HepG2 (cell line): ENCODE data around the gene XRCC1. TPM values are rescaled to one million over a fixed set of nuclear protein-coding genes. Genes with fewer than 3 reads are reported as not detected.

Source experiments
- ETS1 ChIP-seq: sonication (generic); formaldehyde crosslinking; IDR thresholded peaks from 2 replicates; pipeline ENCODE4 v1.4.0; 2020; ENCODE audit warnings: missing genetic modification reagents
- HDAC2 ChIP-seq: sonication (generic); formaldehyde crosslinking; IDR thresholded peaks from 2 replicates; pipeline ENCODE4 v1.4.0; 2020; ENCODE audit warnings: missing genetic modification reagents
- HNRNPK ChIP-seq: fragments of 200-400 bp; formaldehyde crosslinking; IDR thresholded peaks from 2 replicates; pipeline ENCODE4 v1.6.1; 2018; ENCODE audit warnings: low read length, low read depth, moderate library complexity, mild to moderate bottlenecking; ENCODE audit not compliant: poor library complexity, severe bottlenecking
- HOXA7 ChIP-seq: sonication (generic); formaldehyde crosslinking; IDR thresholded peaks from 2 replicates; pipeline ENCODE4 v1.8.1; 2022; ENCODE audit warnings: mild to moderate bottlenecking, missing genetic modification reagents, moderate library complexity
- KDM2A ChIP-seq: sonication (generic); formaldehyde crosslinking; IDR thresholded peaks from 2 replicates; pipeline ENCODE4 v1.4.0; 2020; ENCODE audit warnings: low read depth, missing genetic modification reagents, borderline replicate concordance
- PTBP1 ChIP-seq: fragments of 200-400 bp; formaldehyde crosslinking; IDR thresholded peaks from 2 replicates; pipeline ENCODE4 v1.6.1; 2018; ENCODE audit warnings: low read length, low read depth; ENCODE audit not compliant: poor library complexity, severe bottlenecking
- SNAPC2 ChIP-seq: sonication (generic); formaldehyde crosslinking; IDR thresholded peaks from 2 replicates; pipeline ENCODE4 v1.8.1; 2022; ENCODE audit warnings: mild to moderate bottlenecking, missing genetic modification reagents
- ZBTB38 ChIP-seq: sonication (generic); formaldehyde crosslinking; IDR thresholded peaks from 2 replicates; pipeline ENCODE4 v1.5.1; 2020; ENCODE audit warnings: mild to moderate bottlenecking, missing genetic modification reagents
- ZNF263 ChIP-seq: sonication (generic); formaldehyde crosslinking; IDR thresholded peaks from 2 replicates; pipeline ENCODE4 v1.4.0; 2020; ENCODE audit warnings: missing genetic modification reagents
- ZNF547 ChIP-seq: sonication (generic); formaldehyde crosslinking; IDR thresholded peaks from 2 replicates; pipeline ENCODE4 v1.5.1; 2020; ENCODE audit warnings: mild to moderate bottlenecking, missing genetic modification reagents
- ZNF619 ChIP-seq: sonication (generic); formaldehyde crosslinking; IDR thresholded peaks from 2 replicates; pipeline ENCODE4 v1.4.0; 2020; ENCODE audit warnings: mild to moderate bottlenecking, missing genetic modification reagents
- ZNF841 ChIP-seq: sonication (generic); formaldehyde crosslinking; IDR thresholded peaks from 2 replicates; pipeline ENCODE4 v1.8.1; 2023; ENCODE audit warnings: missing genetic modification reagents, borderline replicate concordance
- ZNF878 ChIP-seq: sonication (generic); formaldehyde crosslinking; IDR thresholded peaks from 2 replicates; pipeline ENCODE4 v1.8.1; 2023; ENCODE audit warnings: mild to moderate bottlenecking, missing genetic modification reagents, moderate library complexity
- ZSCAN31 ChIP-seq: sonication (generic); formaldehyde crosslinking; IDR thresholded peaks from 2 replicates; pipeline ENCODE4 v1.5.0; 2020; ENCODE audit warnings: low read depth, mild to moderate bottlenecking, missing genetic modification reagents
- polyA plus RNA-seq, 8 experiments: library from polyadenylated mRNA; depleted of rRNA in 3 of 8; stranded (reverse) in 7 of 8; unstranded in 1 of 8; fragments of >200 nt; fragmentation: Illumina TruSeq in 4 of 8; extraction: Trizol in 4 of 8; gene quantifications; 2 replicates each; pipeline versions ENCODE4 v1.2.1 to v1.2.3, GENCODE V29; 2011 to 2016; ENCODE audit warnings: low read depth in 4 of 8, missing spikeins in 1 of 8, mixed read lengths in 1 of 8; ENCODE audit not compliant: insufficient read depth in 1 of 8
- total RNA-seq, 5 experiments: library from RNA; depleted of rRNA; stranded (reverse); fragments of >200 nt; fragmentation: Illumina TruSeq; extraction: Trizol; gene quantifications; 2 replicates each; pipeline ENCODE4 v1.2.3, GENCODE V29; 2016; ENCODE audit warnings: low read depth in 1 of 5
- TF ChIP-seq, protein P1 (sequence below): sonication (generic); formaldehyde crosslinking; IDR thresholded peaks from 2 replicates; pipeline ENCODE4 v1.8.0; 2022; ENCODE audit warnings: missing genetic modification reagents, mild to moderate bottlenecking, borderline replicate concordance
- TF ChIP-seq, protein P2 (sequence below): sonication (generic); formaldehyde crosslinking; IDR thresholded peaks from 2 replicates; pipeline ENCODE4 v1.4.0; 2020; ENCODE audit warnings: missing genetic modification reagents
- TF ChIP-seq, protein P3 (sequence below), 2 experiments: fragments of 450-650 bp in 1 of 2; sonication (generic) in 1 of 2; formaldehyde crosslinking in 1 of 2; IDR thresholded peaks; 2 replicates each; pipeline versions ENCODE4 v1.6.1 to v1.8.0; 2016 to 2022; ENCODE audit warnings: antibody characterized with exemption in 1 of 2, mild to moderate bottlenecking in 1 of 2, missing genetic modification reagents in 1 of 2

Gene XRCC1
- total and polyA plus RNA-seq, 2 of the 13 experiments (the other 11 are each of a cell fraction or from before 2014, with no cell fraction given), result 24.7 to 26.3 TPM

DNA sequence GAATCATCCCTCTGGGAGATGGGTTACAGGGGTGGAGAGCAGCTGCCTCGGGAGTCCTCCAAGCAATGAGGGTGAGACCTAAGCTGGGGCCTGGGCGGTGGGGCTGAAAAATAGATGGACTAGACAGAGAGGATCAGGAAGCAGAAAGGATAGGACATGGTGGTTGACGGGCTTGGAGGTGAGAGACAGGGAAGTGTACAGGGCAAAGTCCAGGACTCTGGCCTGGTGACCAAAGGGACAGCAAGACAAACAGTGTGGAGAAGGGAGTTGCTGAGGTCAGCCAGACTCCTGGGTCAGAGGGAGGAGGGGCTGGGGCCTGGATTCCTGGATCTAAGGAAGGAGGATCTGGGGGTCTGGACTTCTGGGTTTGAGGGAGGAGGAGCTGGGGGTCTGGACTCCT is 76.3 kb downstream of the XRCC1 start (continued):
- TF ChIP-seq, protein P1, sequence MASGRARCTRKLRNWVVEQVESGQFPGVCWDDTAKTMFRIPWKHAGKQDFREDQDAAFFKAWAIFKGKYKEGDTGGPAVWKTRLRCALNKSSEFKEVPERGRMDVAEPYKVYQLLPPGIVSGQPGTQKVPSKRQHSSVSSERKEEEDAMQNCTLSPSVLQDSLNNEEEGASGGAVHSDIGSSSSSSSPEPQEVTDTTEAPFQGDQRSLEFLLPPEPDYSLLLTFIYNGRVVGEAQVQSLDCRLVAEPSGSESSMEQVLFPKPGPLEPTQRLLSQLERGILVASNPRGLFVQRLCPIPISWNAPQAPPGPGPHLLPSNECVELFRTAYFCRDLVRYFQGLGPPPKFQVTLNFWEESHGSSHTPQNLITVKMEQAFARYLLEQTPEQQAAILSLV (CRISPR knock-in tag), result no peak
- TF ChIP-seq ZBTB38 (CRISPR knock-in tag) (peak; percentile 34; the same call in 1 of the 2 replicates), HNRNPK (no peak), ZSCAN31 (0 out of 2 replicates have a peak, but pooled peaks have one; percentile 37), ZNF263 (peak; percentile 65), ZNF619 (CRISPR knock-in tag) (no peak; the same call in 1 of the 2 replicates), KDM2A (CRISPR knock-in tag) (peak; percentile 65; the same call in 1 of the 2 replicates), ZNF547 (no peak), PTBP1 (no peak), ZNF841 (CRISPR knock-in tag) (no peak), HOXA7 (CRISPR knock-in tag) (no peak), ZNF878 (CRISPR knock-in tag) (no peak), HDAC2 (CRISPR knock-in tag) (peak; percentile 70; the same call in 1 of the 2 replicates), ETS1 (CRISPR knock-in tag) (no peak), SNAPC2 (CRISPR knock-in tag) (no peak)
- TF ChIP-seq, protein P2, sequence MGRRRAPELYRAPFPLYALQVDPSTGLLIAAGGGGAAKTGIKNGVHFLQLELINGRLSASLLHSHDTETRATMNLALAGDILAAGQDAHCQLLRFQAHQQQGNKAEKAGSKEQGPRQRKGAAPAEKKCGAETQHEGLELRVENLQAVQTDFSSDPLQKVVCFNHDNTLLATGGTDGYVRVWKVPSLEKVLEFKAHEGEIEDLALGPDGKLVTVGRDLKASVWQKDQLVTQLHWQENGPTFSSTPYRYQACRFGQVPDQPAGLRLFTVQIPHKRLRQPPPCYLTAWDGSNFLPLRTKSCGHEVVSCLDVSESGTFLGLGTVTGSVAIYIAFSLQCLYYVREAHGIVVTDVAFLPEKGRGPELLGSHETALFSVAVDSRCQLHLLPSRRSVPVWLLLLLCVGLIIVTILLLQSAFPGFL (CRISPR knock-in tag), result no peak
- TF ChIP-seq, protein P3, sequence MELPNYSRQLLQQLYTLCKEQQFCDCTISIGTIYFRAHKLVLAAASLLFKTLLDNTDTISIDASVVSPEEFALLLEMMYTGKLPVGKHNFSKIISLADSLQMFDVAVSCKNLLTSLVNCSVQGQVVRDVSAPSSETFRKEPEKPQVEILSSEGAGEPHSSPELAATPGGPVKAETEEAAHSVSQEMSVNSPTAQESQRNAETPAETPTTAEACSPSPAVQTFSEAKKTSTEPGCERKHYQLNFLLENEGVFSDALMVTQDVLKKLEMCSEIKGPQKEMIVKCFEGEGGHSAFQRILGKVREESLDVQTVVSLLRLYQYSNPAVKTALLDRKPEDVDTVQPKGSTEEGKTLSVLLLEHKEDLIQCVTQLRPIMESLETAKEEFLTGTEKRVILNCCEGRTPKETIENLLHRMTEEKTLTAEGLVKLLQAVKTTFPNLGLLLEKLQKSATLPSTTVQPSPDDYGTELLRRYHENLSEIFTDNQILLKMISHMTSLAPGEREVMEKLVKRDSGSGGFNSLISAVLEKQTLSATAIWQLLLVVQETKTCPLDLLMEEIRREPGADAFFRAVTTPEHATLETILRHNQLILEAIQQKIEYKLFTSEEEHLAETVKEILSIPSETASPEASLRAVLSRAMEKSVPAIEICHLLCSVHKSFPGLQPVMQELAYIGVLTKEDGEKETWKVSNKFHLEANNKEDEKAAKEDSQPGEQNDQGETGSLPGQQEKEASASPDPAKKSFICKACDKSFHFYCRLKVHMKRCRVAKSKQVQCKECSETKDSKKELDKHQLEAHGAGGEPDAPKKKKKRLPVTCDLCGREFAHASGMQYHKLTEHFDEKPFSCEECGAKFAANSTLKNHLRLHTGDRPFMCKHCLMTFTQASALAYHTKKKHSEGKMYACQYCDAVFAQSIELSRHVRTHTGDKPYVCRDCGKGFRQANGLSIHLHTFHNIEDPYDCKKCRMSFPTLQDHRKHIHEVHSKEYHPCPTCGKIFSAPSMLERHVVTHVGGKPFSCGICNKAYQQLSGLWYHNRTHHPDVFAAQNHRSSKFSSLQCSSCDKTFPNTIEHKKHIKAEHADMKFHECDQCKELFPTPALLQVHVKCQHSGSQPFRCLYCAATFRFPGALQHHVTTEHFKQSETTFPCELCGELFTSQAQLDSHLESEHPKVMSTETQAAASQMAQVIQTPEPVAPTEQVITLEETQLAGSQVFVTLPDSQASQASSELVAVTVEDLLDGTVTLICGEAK (IDR thresholded peaks at IDR 0.05), result no peak
- TF ChIP-seq, protein P3 (CRISPR knock-in tag; IDR thresholded peaks at IDR 0.05), result no peak
